Psoas muscle (tissue), 8 donors: Measurements from ENCODE around the gene PRKAB2. TPM values are rescaled to one million over a fixed set of nuclear protein-coding genes. Genes with fewer than 3 reads are reported as not detected.

Experiments
- ATAC-seq, 4 donors: fragments of 200-7000 bp; cut with Tn5 transposase; one replicate each; pipeline ENCODE4 v1.9.1; 2020; ENCODE audit warnings: moderate library complexity in 3 of 4, mild to moderate bottlenecking in 2 of 4
- DNase-seq, 2 donors: peaks; one replicate each; pipeline ENCODE4 v3.0.0-alpha.2; 2020
- H3K27ac ChIP-seq: fragments of 200-600 bp; one replicate; pipeline ENCODE4 v1.8.0; 2022
- H3K27me3 ChIP-seq, 3 donors: fragments of 200-600 bp in 1 of 3; one replicate each; pipeline versions ENCODE4 v1.6.1 to v1.8.0; 2013 to 2022; ENCODE audit warnings: low read length in 2 of 3, mild to moderate bottlenecking in 2 of 3, moderate library complexity in 1 of 3; ENCODE audit not compliant: insufficient read depth in 3 of 3
- H3K36me3 ChIP-seq, 2 donors: fragments of 200-600 bp in 1 of 2; one replicate each; pipeline versions ENCODE4 v1.6.1 to v1.8.0; 2013 to 2022; ENCODE audit warnings: low read depth in 1 of 2, mild to moderate bottlenecking in 1 of 2, moderate library complexity in 1 of 2; ENCODE audit not compliant: insufficient read depth in 1 of 2
- H3K4me1 ChIP-seq: fragments of 200-600 bp; one replicate; pipeline ENCODE4 v1.8.0; 2022
- H3K4me3 ChIP-seq: fragments of 200-600 bp; one replicate; pipeline ENCODE4 v1.8.0; 2022; ENCODE audit warnings: mild to moderate bottlenecking
- H3K9me3 ChIP-seq: fragments of 200-600 bp; one replicate; pipeline ENCODE4 v1.8.0; 2022
- CTCF ChIP-seq: fragments of 200-600 bp; IDR thresholded peaks from one replicate; pipeline ENCODE4 v1.8.0; 2022; ENCODE audit warnings: antibody characterized with exemption
- WGBS, 3 donors: extraction: QIAGEN DNeasy Blood & Tissue Kit; methylation state at CpG; one replicate each; pipeline versions ENCODE4 v1.1.6 to v1.1.7; 2013; 5-methylcytosine and 5-hydroxymethylcytosine counted together
- intact Hi-C, 2 donors: fragments of 100-400 bp; cut with DNase I; formaldehyde crosslinking; loops; one replicate each; pipeline versions ENCODE4 v1.11.0 to v1.14.2; 2022
- polyA plus RNA-seq, 3 donors: library from polyadenylated mRNA; stranded (reverse); fragments of 200-250 nt; gene quantifications; one replicate each; pipeline ENCODE4 v1.2.3, GENCODE V29; 2013
- total RNA-seq, 4 donors: library from RNA; stranded (reverse); fragmentation: NEBNext Ultra II Directional in 2 of 4; extraction: Animal tissue kit (Norgen Biotek cat#: 25700) in 2 of 4; gene quantifications; one replicate each; pipeline versions ENCODE4 v1.2.1 to v1.2.4, GENCODE V29; 2021 to 2023
- donor health status: healthy with polysubstance abuse.
- donor health status: DM: no; HTN: no; CAD: no; lungs with moderate emphysema.
- donor health status: Bipolar disorder and iron deficiency.
- donor health status: healthy.
- donor health status: DM: yes; HTN: yes; CAD: no.
- donor health status: DM: no; HTN: no; CAD: no.
- donor health status: DM: no; HTN: no; CAD: no.
- donor health status: DM: yes; HTN: yes; CAD: no.

PRKAB2 gene
- total and polyA plus RNA-seq, 7 donors = 14.1 to 77.7 (median 51.0) TPM

- no peak for TF ChIP-seq CTCF
- H3K36me3 ChIP-seq = no peaks in the 10 kb centered on the region
- H3K27ac ChIP-seq = no peak overlapping the region
- H3K4me3 ChIP-seq = no peak overlapping the region
- H3K4me1 ChIP-seq = no peaks in the 10 kb centered on the region
- intact Hi-C loops = no loop called here
- H3K9me3 ChIP-seq = no peaks in the 10 kb centered on the region
- DNase-seq = no peak
- 82 to 93% (median 91%) methylated on average over 2 of the region's 2 CpGs for WGBS, 3 donors
- no peak for ATAC-seq
- no peaks in the 10 kb centered on the region for H3K27me3 ChIP-seq
Measured at GRCh38 chr1:147210987-147211386, 38.7 kb upstream of the PRKAB2 start.

GRCh38 chr1:147209825-147210821 lies 37.9 kb upstream of the PRKAB2 start:
- Histone ChIP-seq H3K4me3 (no peak overlapping the region), H3K27me3 (no peaks in the 10 kb centered on the region), H3K4me1 (no peaks in the 10 kb centered on the region), H3K36me3 (no peaks in the 10 kb centered on the region), H3K27ac (no peak overlapping the region), H3K9me3 (no peaks in the 10 kb centered on the region)
- 94 to 96% (median 95%) methylated on average over 3 of the region's 3 CpGs for WGBS, 3 donors
- ATAC-seq (no peak), DNase-seq (no peak)
- no peak for TF ChIP-seq CTCF
- intact Hi-C loops = no loop called here

- Histone ChIP-seq H3K27ac (no peak overlapping the region), H3K27me3 (no peaks in the 10 kb centered on the region), H3K4me3 (no peak overlapping the region), H3K9me3 (no peaks in the 10 kb centered on the region), H3K4me1 (no peaks in the 10 kb centered on the region), H3K36me3 (peaks cover 0 to 6% of the 10 kb centered on the region in 2 donors)
- DNase-seq (no peak), ATAC-seq (no peak)
- no peak for TF ChIP-seq CTCF
- whole genome bisulfite sequencing, 3 donors = 93 to 95% (median 94%) methylated on average over 7 of the region's 7 CpGs
- intact Hi-C loops = no loop called here
Measured at GRCh38 chr1:147208619-147209018, 36.3 kb upstream of the PRKAB2 start.

- no peak for DNase-seq
- H3K4me3 ChIP-seq = no peak overlapping the region
- TF ChIP-seq CTCF = no peak
- peaks cover 0 to 6% of the 10 kb centered on the region in 2 donors for H3K36me3 ChIP-seq
- H3K27me3 ChIP-seq = no peaks in the 10 kb centered on the region
- WGBS, 3 donors = 65 to 90% (median 74%) methylated on average over 1 of the region's 1 CpG
- no peak for ATAC-seq
- H3K9me3 ChIP-seq = no peaks in the 10 kb centered on the region
- no peaks in the 10 kb centered on the region for H3K4me1 ChIP-seq
- H3K27ac ChIP-seq = no peak overlapping the region
- intact Hi-C loops = no loop called here
Measured at GRCh38 chr1:147207192-147207591, 34.9 kb upstream of the PRKAB2 start.
